H9 (cell line): ENCODE results near the gene GRXCR2. TPM values are rescaled to one million over a fixed set of nuclear protein-coding genes. Genes with fewer than 3 reads are reported as not detected.
"Not testable (repeated sequence)": the region's sequence is repeated elsewhere in the genome, so short reads cannot be mapped to it uniquely, and the experiment has no call there.

ENCODE experiments used
- DNase-seq: peaks from one replicate; pipeline ENCODE4 v3.0.0-alpha.2; 2017
- H2AFZ ChIP-seq: one replicate; pipeline ENCODE4 v1.6.1; 2013; ENCODE audit warnings: mild to moderate bottlenecking, low read length, control low read depth, moderate library complexity
- H2AK5ac ChIP-seq: 2 replicates; pipeline ENCODE4 v1.6.1; 2013; ENCODE audit warnings: low read length, control low read depth, mixed read lengths; ENCODE audit not compliant: insufficient read length
- H2BK120ac ChIP-seq: one replicate; pipeline ENCODE4 v1.6.1; 2013; ENCODE audit warnings: low read depth, mild to moderate bottlenecking, low read length, control low read depth, inconsistent platforms; ENCODE audit not compliant: poor library complexity, severe bottlenecking
- H2BK12ac ChIP-seq: 2 replicates; pipeline ENCODE4 v1.6.1; 2013; ENCODE audit warnings: low read length, control low read depth, mixed read lengths, low read depth; ENCODE audit not compliant: insufficient read length
- H2BK15ac ChIP-seq: 2 replicates; pipeline ENCODE4 v1.6.1; 2013; ENCODE audit warnings: low read depth, low read length, control low read depth
- H2BK20ac ChIP-seq: one replicate; pipeline ENCODE4 v1.6.1; 2013; ENCODE audit warnings: low read depth, mild to moderate bottlenecking, low read length, control low read depth, inconsistent platforms; ENCODE audit not compliant: poor library complexity, severe bottlenecking
- H2BK5ac ChIP-seq: 2 replicates; pipeline ENCODE4 v1.6.1; 2013; ENCODE audit warnings: low read length, control low read depth, mixed read lengths; ENCODE audit not compliant: insufficient read length
- H3K14ac ChIP-seq: 2 replicates; pipeline ENCODE4 v1.6.1; 2013; ENCODE audit warnings: low read length, control low read depth; ENCODE audit not compliant: insufficient read depth
- H3K18ac ChIP-seq: 2 replicates; pipeline ENCODE4 v1.6.1; 2013; ENCODE audit warnings: low read depth, mild to moderate bottlenecking, mixed read lengths, low read length, control low read depth; ENCODE audit not compliant: insufficient read length
- H3K23ac ChIP-seq: 2 replicates; pipeline ENCODE4 v1.6.1; 2013; ENCODE audit warnings: low read length, control low read depth, mixed read lengths, low read depth; ENCODE audit not compliant: insufficient read length
- H3K23me2 ChIP-seq: 2 replicates; pipeline ENCODE4 v1.6.1; 2013; ENCODE audit warnings: low read depth, mild to moderate bottlenecking, mixed read lengths, low read length, control low read depth; ENCODE audit not compliant: insufficient read length, poor library complexity, severe bottlenecking
- H3K27ac ChIP-seq: 2 replicates; pipeline ENCODE4 v1.5.1; 2013; ENCODE audit warnings: low read length, control low read depth, mixed read lengths, low read depth; ENCODE audit not compliant: insufficient read length
- H3K27me3 ChIP-seq: 2 replicates; pipeline ENCODE4 v1.6.1; 2013; ENCODE audit warnings: low read length, control low read depth, inconsistent platforms; ENCODE audit not compliant: insufficient read depth
- H3K4ac ChIP-seq: 2 replicates; pipeline ENCODE4 v1.6.1; 2013; ENCODE audit warnings: low read depth, mild to moderate bottlenecking, control low read depth, inconsistent platforms, low read length, moderate library complexity
- H3K4me1 ChIP-seq: 2 replicates; pipeline ENCODE4 v1.6.1; 2013; ENCODE audit warnings: low read length, control low read depth, inconsistent platforms; ENCODE audit not compliant: insufficient read depth
- H3K4me2 ChIP-seq: 2 replicates; pipeline ENCODE4 v1.6.1; 2013; ENCODE audit warnings: low read length, control low read depth, mixed read lengths; ENCODE audit not compliant: insufficient read length, insufficient read depth
- H3K56ac ChIP-seq: 2 replicates; pipeline ENCODE4 v1.6.1; 2013; ENCODE audit warnings: low read depth, mild to moderate bottlenecking, mixed read lengths, low read length, control low read depth; ENCODE audit not compliant: insufficient read length
- H3K79me1 ChIP-seq: 2 replicates; pipeline ENCODE4 v1.6.1; 2013; ENCODE audit warnings: low read depth, mild to moderate bottlenecking, moderate library complexity, low read length, control low read depth, inconsistent platforms; ENCODE audit not compliant: insufficient read depth, poor library complexity, severe bottlenecking
- H3K79me2 ChIP-seq: 2 replicates; pipeline ENCODE4 v1.6.1; 2013; ENCODE audit warnings: low read length, control low read depth, inconsistent platforms; ENCODE audit not compliant: insufficient read depth
- H3K9ac ChIP-seq: 2 replicates; pipeline ENCODE4 v1.6.1; 2013; ENCODE audit warnings: low read length, control low read depth, mixed read lengths; ENCODE audit not compliant: insufficient read length; ENCODE audit errors: extremely low read depth
- H3K9me3 ChIP-seq: one replicate; pipeline ENCODE4 v1.6.1; 2013; ENCODE audit warnings: low read depth, low read length, inconsistent platforms; ENCODE audit not compliant: control insufficient read depth
- H3T11ph ChIP-seq: one replicate; pipeline ENCODE4 v1.6.1; 2013; ENCODE audit warnings: mild to moderate bottlenecking, low read length, control low read depth, inconsistent platforms
- H4K20me1 ChIP-seq: one replicate; pipeline ENCODE4 v1.6.1; 2013; ENCODE audit not compliant: control insufficient read depth, insufficient read length, insufficient read depth
- H4K5ac ChIP-seq: 2 replicates; pipeline ENCODE4 v1.6.1; 2013; ENCODE audit warnings: low read depth, mild to moderate bottlenecking, mixed read lengths, low read length, control low read depth; ENCODE audit not compliant: insufficient read length
- H4K8ac ChIP-seq: replicated peaks from 2 replicates; pipeline ENCODE4 v1.6.1; 2013; ENCODE audit warnings: low read length, control low read depth, mixed read lengths, low read depth; ENCODE audit not compliant: insufficient read length
- H4K91ac ChIP-seq: 2 replicates; pipeline ENCODE4 v1.6.1; 2013; ENCODE audit warnings: low read depth, mild to moderate bottlenecking, moderate library complexity, mixed read lengths, low read length, control low read depth; ENCODE audit not compliant: insufficient read length
- H3K27ac Mint-ChIP-seq, 3 experiments: 2 replicates in 2 of 3; 3 replicates in 1 of 3; pipeline ENCODE4 v1.8.0; 2020 to 2021; ENCODE audit warnings: mixed read lengths in 3 of 3, mild to moderate bottlenecking in 1 of 3, moderate library complexity in 1 of 3
- H3K27me3 Mint-ChIP-seq: 2 replicates; pipeline ENCODE4 v1.8.0; 2021; ENCODE audit warnings: low read depth, mild to moderate bottlenecking, moderate library complexity, mixed read lengths
- H3K36me3 Mint-ChIP-seq, 3 experiments: 2 replicates in 2 of 3; 3 replicates in 1 of 3; pipeline ENCODE4 v1.8.0; 2020 to 2021; ENCODE audit warnings: low read depth in 3 of 3, mixed read lengths in 3 of 3; ENCODE audit not compliant: insufficient read depth in 1 of 3
- H3K4me1 Mint-ChIP-seq, 2 experiments: 2 replicates each; pipeline ENCODE4 v1.8.0; 2020; ENCODE audit warnings: mixed read lengths in 2 of 2
- H3K4me3 Mint-ChIP-seq, 2 experiments: 2 replicates in 1 of 2; 3 replicates in 1 of 2; pipeline ENCODE4 v1.8.0; 2020 to 2021; ENCODE audit warnings: mild to moderate bottlenecking in 2 of 2, mixed read lengths in 2 of 2, moderate library complexity in 1 of 2
- H3K9me3 Mint-ChIP-seq, 2 experiments: 2 replicates in 1 of 2; 3 replicates in 1 of 2; pipeline ENCODE4 v1.8.0; 2020; ENCODE audit warnings: mild to moderate bottlenecking in 2 of 2, mixed read lengths in 2 of 2, moderate library complexity in 1 of 2
- WGBS: extraction: QIAGEN DNeasy Blood & Tissue Kit; methylation state at CpG from one replicate; pipeline ENCODE4 v1.1.7; 2013; ENCODE audit warnings: missing lambda C conversion rate, low lambda C conversion rate, mixed read lengths; ENCODE audit not compliant: insufficient read length; ENCODE audit errors: extremely low coverage; 5-methylcytosine and 5-hydroxymethylcytosine counted together
- total RNA-seq: library from RNA; stranded (reverse); gene quantifications from 2 replicates; pipeline ENCODE4 v1.2.1, GENCODE V29; 2021
- TF ChIP-seq, protein P1 (sequence below): fragments of 200-600 bp; sonication (generic); conservative IDR thresholded peaks from 3 replicates; pipeline ENCODE4 v1.8.0; 2021; ENCODE audit warnings: antibody characterized with exemption, mild to moderate bottlenecking

The GRXCR2 gene
- total RNA-seq, 1 experiment from 2014 or later: not detected

GRCh38 chr5:145867806-145868205 is 5.0 kb downstream of the GRXCR2 start:
- Histone ChIP-seq H3K18ac (no peak overlapping the region), H3K4me1 (no peaks in the 10 kb centered on the region), H2BK15ac (no peak overlapping the region), H4K8ac (no peak overlapping the region), H4K5ac (no peak overlapping the region), H2BK20ac (no peak overlapping the region), H3K23me2 (no peaks in the 10 kb centered on the region), H3K14ac (no peak overlapping the region), H4K91ac (no peak overlapping the region), H4K20me1 (no peaks in the 10 kb centered on the region), H3K4me2 (no peak overlapping the region), H3K56ac (no peak overlapping the region), H2BK120ac (no peak overlapping the region), H3K27ac (no peak overlapping the region), H3K9me3 (no peaks in the 10 kb centered on the region), H3K79me2 (no peaks in the 10 kb centered on the region), H3K27me3 (no peaks in the 10 kb centered on the region), H2BK12ac (no peak overlapping the region), H3K9ac (no peak overlapping the region), H2AK5ac (no peak overlapping the region), H3K79me1 (no peaks in the 10 kb centered on the region), H2AFZ (no peak overlapping the region), H3K4ac (no peak overlapping the region), H2BK5ac (no peak overlapping the region), H3K23ac (no peak overlapping the region), H3T11ph (no peak overlapping the region)
- H3K27me3 Mint-ChIP-seq: peaks cover 36% of the 10 kb centered on the region
- TF ChIP-seq, protein P1, sequence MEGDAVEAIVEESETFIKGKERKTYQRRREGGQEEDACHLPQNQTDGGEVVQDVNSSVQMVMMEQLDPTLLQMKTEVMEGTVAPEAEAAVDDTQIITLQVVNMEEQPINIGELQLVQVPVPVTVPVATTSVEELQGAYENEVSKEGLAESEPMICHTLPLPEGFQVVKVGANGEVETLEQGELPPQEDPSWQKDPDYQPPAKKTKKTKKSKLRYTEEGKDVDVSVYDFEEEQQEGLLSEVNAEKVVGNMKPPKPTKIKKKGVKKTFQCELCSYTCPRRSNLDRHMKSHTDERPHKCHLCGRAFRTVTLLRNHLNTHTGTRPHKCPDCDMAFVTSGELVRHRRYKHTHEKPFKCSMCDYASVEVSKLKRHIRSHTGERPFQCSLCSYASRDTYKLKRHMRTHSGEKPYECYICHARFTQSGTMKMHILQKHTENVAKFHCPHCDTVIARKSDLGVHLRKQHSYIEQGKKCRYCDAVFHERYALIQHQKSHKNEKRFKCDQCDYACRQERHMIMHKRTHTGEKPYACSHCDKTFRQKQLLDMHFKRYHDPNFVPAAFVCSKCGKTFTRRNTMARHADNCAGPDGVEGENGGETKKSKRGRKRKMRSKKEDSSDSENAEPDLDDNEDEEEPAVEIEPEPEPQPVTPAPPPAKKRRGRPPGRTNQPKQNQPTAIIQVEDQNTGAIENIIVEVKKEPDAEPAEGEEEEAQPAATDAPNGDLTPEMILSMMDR: no peak
- no CpG with 5 or more reads among the region's 1 CpG for WGBS
- no peaks in the 10 kb centered on the region for H3K4me1 Mint-ChIP-seq
- no peak overlapping the region for H3K27ac Mint-ChIP-seq
- DNase-seq: no peak
- H3K9me3 Mint-ChIP-seq: no peaks in the 10 kb centered on the region
- H3K4me3 Mint-ChIP-seq: no peak overlapping the region
- H3K36me3 Mint-ChIP-seq: no peaks in the 10 kb centered on the region

DNA sequence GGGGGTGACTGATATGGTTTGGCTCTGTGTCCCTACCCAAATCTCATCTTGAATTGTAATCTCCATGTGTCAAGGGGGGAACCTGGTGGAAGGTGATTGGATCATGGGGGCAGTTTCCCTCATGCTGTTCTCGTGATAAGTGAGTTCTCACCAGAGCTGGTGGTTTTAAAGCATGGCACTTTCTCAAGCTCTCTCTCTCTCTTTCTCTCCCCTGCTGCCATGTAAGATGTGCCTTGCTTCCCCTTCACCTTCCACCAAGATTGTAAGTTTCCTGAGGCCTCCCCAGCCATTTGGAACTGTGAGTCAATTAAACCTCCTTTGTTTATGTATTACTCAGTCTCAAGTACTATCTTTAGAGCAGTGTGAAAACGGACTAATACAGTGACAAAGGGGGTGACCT is 8.4 kb downstream of the GRXCR2 start:
- not testable (repeated sequence) for H3K9me3 Mint-ChIP-seq, H3K27ac ChIP-seq, H3K79me2 ChIP-seq, H4K8ac ChIP-seq, H3K79me1 ChIP-seq, H2AFZ ChIP-seq, H3K4me1 ChIP-seq, H3K4me2 ChIP-seq, H3K27me3 ChIP-seq, H2BK120ac ChIP-seq, H2AK5ac ChIP-seq, H3K56ac ChIP-seq, H3K4ac ChIP-seq, H3T11ph ChIP-seq, H3K14ac ChIP-seq, H3K23me2 ChIP-seq, H3K4me3 Mint-ChIP-seq, H3K18ac ChIP-seq, H4K20me1 ChIP-seq, H3K23ac ChIP-seq, H2BK5ac ChIP-seq, H3K36me3 Mint-ChIP-seq, H4K5ac ChIP-seq, DNase-seq, H2BK20ac ChIP-seq, H3K9ac ChIP-seq, H2BK15ac ChIP-seq, H3K9me3 ChIP-seq, H4K91ac ChIP-seq, H2BK12ac ChIP-seq, H3K4me1 Mint-ChIP-seq, H3K27ac Mint-ChIP-seq
- WGBS: no CpG with 5 or more reads among the region's 2 CpGs
- peaks cover 28% of the 10 kb centered on the region for H3K27me3 Mint-ChIP-seq
